ENCODE results near the gene VAV1.

GRCh38 chr19:6751189-6751588, 21.3 kb upstream of the VAV1 start:
- TF ChIP-seq EZH2phosphoT487 (IDR thresholded peaks at IDR 0.05; ENCODE audit: insufficient read depth, low read depth) (no peak), EZH2 (IDR thresholded peaks at IDR 0.05; ENCODE audit: insufficient read depth, poor library complexity, severe bottlenecking) (no peak)
